NCI-H526 (cell line): ENCODE measurements around the gene FXYD7.
"Not testable (repeated sequence)": the region's sequence is repeated elsewhere in the genome, so short reads cannot be mapped to it uniquely, and the experiment has no call there.

Experiments used
- DNase-seq, 2 experiments: peaks; one replicate each; lab custom pipeline; 2025; lab: John Stamatoyannopoulos, UW

Gene FXYD7

DNA sequence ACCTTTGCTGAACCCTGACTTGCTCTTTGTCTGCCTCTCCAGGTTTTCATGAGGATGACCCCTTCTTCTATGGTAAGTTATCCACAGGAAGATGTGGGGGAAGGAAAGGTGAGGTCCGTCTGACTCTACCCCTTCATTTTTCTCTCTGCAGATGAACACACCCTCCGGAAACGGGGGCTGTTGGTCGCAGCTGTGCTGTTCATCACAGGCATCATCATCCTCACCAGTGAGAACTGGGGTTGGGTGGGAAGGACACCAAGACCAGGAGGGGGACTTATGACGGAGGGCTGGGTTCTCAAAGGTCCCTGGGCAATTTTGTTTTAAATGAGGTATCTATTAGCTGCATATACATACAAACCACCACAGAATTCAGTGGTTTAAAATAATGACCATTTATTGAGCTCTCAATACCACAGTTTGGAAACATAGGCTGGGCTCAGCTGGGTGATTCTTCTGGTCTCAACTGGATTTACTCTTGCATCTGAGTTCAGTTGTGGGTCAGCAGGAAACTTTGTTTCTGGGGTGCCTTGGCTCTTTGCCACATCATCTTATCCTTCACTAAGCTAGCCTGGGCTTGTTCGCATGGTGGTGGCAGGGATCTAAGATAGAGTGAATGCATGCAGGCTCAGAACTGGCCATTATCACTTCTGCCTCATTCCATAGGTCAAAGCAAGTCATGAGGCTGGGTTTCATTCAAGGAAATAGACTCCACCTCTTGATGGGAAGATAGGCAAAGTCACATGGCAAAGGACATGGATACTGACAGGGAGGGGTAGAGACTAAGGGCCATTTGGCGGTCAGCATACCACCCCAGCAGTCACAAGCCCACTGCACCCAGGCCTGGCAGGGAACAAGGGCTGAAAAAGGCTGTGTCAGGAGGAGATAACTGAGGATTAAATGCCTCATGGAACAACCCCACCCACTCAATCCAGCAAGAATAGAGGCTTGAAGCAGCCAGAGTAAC lies 23.3 kb downstream of the FXYD7 start:
- no peak for DNase-seq

- no peak for DNase-seq
Measured at GRCh38 chr19:35167251-35168119, 24.4 kb downstream of the FXYD7 start.

GRCh38 chr19:35168196-35168595 lies 25.1 kb downstream of the FXYD7 start:
- DNase-seq = no peak

GRCh38 chr19:35169221-35169995 lies 26.4 kb downstream of the FXYD7 start:
- DNase-seq = no peak

GRCh38 chr19:35170359-35171061 lies 27.5 kb downstream of the FXYD7 start:
- no peak for DNase-seq

DNA sequence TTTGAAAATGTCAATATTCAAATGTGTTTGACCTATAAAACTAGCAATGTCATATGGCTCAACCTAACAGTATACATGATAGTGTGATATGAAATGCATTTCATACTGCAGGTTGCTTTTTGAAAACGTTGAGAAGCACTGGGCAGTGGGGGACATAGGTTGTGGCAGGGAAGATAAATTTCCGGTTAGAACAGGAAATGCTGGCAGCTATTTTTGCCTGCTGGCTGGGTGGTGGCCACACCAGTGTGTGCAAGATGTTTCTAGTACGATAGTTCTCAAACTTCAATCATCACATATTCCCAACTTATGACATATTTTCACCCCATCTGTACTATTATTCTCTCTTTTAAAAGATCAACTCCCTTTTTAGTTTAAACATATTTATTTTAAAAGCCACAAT lies 28.7 kb downstream of the FXYD7 start:
- no peak for DNase-seq

DNA sequence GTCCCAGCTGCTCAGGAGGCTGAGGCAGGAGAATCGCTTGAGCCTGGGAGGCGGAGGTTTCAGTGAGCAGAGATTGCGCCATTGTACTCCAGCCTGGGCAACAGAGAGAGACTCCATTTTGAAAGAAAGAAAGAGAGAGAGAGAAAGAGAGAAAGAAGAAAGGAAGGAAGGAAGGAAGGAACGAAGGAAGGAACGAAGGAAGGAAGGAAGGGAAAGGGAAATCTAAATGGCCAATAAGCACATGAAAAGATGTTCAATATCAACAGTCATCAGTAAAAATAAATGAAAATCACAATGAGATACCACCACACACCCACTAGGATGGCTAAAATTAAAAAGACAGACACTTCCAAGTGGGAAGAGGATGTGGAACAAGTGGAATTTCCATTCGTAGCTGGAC lies 31.2 kb downstream of the FXYD7 start:
- DNase-seq = no peak

GRCh38 chr19:35176181-35176570 lies 33.1 kb downstream of the FXYD7 start:
- no peak for DNase-seq

- no peak for DNase-seq
Measured at GRCh38 chr19:35177377-35178274, 34.6 kb downstream of the FXYD7 start.

DNA sequence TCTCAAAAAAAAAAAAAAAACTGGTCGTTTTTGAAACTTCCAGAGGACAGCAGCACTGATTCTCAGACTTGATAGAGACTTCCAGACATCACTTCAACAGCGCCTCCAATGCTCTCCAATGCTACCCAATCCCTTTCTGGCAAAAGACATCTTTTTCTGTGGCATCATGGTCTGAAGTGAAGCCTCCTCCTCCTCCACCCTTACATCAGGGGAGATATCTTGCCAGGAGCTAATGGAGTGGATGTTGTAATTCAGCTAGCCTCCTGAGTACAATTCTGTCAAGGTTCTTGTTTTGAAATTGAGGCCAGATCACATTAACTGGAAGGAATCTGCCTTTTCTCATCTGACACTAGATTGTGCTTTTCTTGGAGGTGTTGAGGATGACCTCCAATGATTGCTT lies 35.6 kb downstream of the FXYD7 start:
- no peak for DNase-seq

DNA sequence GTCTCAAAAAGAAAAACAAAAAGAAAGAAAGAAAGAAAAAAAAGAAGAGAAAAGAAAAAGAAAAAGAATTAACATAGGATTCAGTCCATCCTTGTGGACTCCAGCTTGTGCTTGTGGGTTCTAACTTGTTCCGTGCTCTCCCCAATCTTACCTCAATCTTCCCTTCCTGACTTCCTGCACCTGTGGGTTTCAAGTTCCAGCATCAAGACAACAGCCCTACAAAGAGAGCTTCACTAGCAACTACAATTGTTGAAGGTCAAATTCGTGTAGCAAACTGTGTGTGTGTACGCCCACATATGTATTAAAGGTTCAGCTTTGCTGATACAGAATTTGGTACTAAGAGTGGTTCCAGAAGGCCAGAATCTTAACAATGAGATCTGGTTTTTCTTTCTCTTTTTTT lies 36.8 kb downstream of the FXYD7 start:
- DNase-seq = no peak

DNA sequence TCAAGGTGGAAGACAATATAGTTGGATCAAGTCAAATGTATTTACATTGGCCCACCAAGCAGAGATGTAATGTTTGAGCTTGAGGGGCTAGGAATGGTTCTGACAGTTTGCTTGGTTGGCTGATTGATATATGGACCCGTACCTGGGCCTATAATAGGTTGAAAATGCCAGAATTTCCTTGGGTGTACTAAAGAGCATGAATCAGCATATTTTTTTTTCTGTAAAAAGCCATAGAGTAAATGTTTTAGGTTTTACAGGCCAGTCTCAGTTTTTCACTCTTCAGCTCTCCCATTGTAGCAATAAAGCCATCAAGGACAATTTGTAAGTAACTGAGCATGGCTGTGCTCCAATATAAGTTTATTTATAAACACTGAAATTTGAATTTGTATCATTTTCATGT lies 38.3 kb downstream of the FXYD7 start:
- DNase-seq = no peak

GRCh38 chr19:35184267-35184666 lies 41.2 kb downstream of the FXYD7 start:
- DNase-seq = no peak

DNA sequence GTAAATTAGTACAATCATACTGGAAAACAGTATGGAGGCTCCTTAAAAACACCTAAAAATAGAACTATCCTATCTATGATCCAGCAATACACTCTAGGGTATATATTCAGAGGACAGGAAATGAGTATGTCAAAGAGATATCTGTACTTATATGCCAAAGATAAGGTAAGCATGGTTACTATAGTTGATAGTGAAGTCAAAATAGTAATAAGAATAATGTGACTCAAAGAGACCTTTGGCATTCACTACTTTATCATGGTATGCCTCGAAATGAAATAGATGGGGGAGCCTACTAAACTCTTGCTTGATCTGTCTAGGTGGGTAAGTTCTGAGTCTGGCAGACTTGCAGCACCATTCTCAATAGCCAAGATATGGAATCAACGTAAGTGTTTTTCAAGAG lies 41.8 kb downstream of the FXYD7 start:
- DNase-seq = no peak

DNA sequence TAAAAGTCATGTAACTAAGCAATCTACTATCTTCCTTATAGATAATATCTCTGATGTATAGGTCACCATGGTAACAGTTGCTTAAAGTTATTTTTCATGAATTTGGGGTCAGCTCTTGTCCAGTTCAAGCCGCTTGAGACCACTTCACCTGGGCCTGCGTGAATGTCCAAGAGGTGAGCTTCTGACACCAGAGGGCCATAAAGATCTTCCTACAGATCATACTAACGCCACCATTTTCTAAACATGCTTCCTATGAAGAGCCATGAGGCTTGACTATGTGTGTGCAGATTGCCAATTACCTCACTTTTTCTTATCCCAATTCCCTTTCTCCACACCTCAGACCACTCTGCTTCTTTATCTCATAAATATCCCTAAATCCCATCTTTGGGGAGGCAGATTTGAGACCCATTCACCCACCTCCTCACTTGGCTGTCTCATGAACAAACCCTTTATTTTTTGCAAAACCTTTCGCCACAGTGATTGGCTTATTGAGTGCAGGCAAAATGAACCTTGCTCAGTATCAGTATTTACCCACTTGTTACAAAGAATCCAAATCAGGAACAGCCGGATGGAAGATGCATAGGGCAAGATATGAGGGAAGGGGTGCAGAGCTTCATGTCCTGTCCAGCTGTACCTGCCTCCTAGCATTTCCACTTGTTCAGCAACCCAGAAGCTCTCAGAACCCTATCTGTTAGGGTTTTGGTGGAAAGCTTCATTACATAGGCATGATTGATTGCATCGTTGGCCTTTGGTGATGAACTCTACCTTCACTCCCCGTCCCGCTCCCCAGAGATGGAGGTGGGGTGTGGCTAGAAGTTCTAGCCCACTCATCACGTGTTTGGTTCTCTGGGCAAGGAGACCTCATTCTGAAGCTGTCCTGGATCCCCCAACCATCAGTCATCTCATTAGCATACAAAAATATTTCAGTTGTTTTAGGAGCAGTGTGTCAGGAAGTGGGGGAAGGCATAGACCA lies 51.2 kb downstream of the FXYD7 start:
- DNase-seq = no peak

- no peak for DNase-seq
Measured at GRCh38 chr19:35195830-35196229, 52.8 kb downstream of the FXYD7 start.

DNA sequence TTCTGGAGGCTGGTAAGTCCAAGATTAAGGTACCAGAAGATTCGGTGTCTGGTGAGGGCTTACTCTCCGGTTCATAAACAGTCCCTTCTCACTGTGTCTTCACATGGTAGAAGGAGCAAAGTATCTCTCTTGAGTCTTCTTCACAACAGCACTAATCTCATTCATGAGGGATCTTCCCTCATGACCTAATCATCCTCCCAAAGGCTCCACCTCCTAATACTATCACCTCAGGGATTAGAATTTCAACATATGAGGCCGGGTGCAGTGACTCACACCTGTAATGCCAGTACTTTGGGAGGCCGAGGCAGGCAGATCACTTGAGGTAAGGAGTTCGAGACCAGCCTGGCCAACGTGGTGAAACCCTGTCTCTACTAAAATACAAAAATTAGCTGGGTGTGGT lies 53.8 kb downstream of the FXYD7 start:
- not testable (repeated sequence) for DNase-seq

DNA sequence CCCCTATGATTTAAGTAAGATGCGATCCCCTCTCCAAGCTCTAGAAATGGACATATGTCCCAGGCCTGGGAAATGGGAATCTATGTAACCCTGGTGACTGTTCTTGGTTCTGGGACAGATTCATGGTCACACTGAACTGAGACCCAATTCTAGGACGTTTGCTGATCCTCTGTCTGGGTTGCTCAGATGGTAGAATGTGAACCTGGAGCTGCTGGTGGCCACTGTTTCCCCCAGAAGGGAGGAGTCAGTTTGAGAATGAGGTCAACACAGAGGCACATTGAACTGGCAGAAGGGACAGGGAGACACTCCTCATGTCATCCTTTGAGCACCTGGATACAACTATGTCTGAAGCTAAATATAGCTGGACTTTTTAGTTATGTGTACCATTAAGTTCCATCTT lies 56.4 kb downstream of the FXYD7 start:
- no peak for DNase-seq
